KMS-11 (cell line): ENCODE results near the gene TTC19.
"Not testable (repeated sequence)": the region's sequence is repeated elsewhere in the genome, so short reads cannot be mapped to it uniquely, and the experiment has no call there.

Experiments used
- H2AFZ ChIP-seq: fragments of 200-600 bp; sonication (generic); 2 replicates; pipeline ENCODE4 v1.6.1; 2016; ENCODE audit warnings: antibody characterized with exemption, mixed run types, low read depth
- H3K27ac ChIP-seq: fragments of 200-600 bp; sonication (generic); 2 replicates; pipeline ENCODE4 v1.6.1; 2016; ENCODE audit warnings: mild to moderate bottlenecking, mixed run types
- H3K27me3 ChIP-seq: fragments of 200-600 bp; sonication (generic); 2 replicates; pipeline ENCODE4 v1.6.1; 2017; ENCODE audit warnings: mild to moderate bottlenecking, low read depth, mixed run types, moderate library complexity; ENCODE audit not compliant: insufficient read depth
- H3K36me3 ChIP-seq: fragments of 200-600 bp; sonication (generic); 2 replicates; pipeline ENCODE4 v1.6.1; 2017; ENCODE audit warnings: mild to moderate bottlenecking, mixed run types; ENCODE audit not compliant: insufficient read depth
- H3K4me1 ChIP-seq: fragments of 200-600 bp; sonication (generic); 2 replicates; pipeline ENCODE4 v1.6.1; 2016; ENCODE audit warnings: mild to moderate bottlenecking, low read depth, mixed run types; ENCODE audit not compliant: poor library complexity, severe bottlenecking
- H3K4me2 ChIP-seq: fragments of 200-600 bp; sonication (generic); 2 replicates; pipeline ENCODE4 v1.7.0; 2016; ENCODE audit warnings: mild to moderate bottlenecking, mixed run types
- H3K4me3 ChIP-seq: fragments of 200-600 bp; sonication (generic); IDR thresholded peaks from 2 replicates; pipeline ENCODE4 v1.6.1; 2017; ENCODE audit warnings: low read depth, low read length, mixed read lengths; ENCODE audit not compliant: insufficient read depth
- H3K79me2 ChIP-seq: fragments of 200-600 bp; sonication (generic); 2 replicates; pipeline ENCODE4 v1.6.1; 2016; ENCODE audit warnings: low read depth, mixed run types; ENCODE audit not compliant: insufficient read depth
- H3K9ac ChIP-seq: fragments of 200-600 bp; sonication (generic); 2 replicates; pipeline ENCODE4 v1.6.1; 2016; ENCODE audit warnings: mild to moderate bottlenecking, mixed run types
- H4K20me1 ChIP-seq: fragments of 200-600 bp; sonication (generic); 2 replicates; pipeline ENCODE4 v1.6.1; 2016; ENCODE audit warnings: mild to moderate bottlenecking, mixed run types; ENCODE audit not compliant: insufficient read depth
- TF ChIP-seq, protein P1 (sequence below): fragments of 200-600 bp; sonication (generic); conservative IDR thresholded peaks from 2 replicates; pipeline ENCODE4 v1.6.1; 2017; ENCODE audit warnings: low read depth, mild to moderate bottlenecking, antibody characterized with exemption, low read length, moderate library complexity, mixed read lengths

TTC19 gene

DNA sequence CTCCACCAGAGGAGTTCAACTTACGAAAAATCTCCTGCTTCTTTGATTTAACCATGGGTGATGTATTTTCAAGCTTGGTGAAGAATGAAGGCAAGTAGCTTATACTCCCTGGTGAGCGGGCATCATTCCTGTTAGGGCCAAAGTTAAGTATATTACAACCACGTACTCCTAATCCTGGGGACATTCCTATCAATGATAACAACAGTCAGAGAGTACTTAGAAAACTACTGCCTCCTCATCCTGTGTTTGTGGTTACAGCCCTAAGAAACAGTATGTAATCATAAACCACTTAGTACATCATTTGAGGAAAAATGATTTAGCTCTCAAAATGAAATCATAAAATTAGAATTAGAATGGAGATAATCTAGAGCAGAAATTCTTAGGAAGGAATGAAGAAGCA lies 47.3 kb downstream of the TTC19 start:
- Histone ChIP-seq H3K9ac (no peak overlapping the region), H2AFZ (no peak overlapping the region), H3K27ac (no peak overlapping the region), H3K4me2 (no peak overlapping the region), H3K4me3 (no peak overlapping the region), H3K27me3 (no peaks in the 10 kb centered on the region), H3K4me1 (no peaks in the 10 kb centered on the region), H4K20me1 (no peaks in the 10 kb centered on the region), H3K36me3 (no peaks in the 10 kb centered on the region), H3K79me2 (no peaks in the 10 kb centered on the region)
- TF ChIP-seq, protein P1, sequence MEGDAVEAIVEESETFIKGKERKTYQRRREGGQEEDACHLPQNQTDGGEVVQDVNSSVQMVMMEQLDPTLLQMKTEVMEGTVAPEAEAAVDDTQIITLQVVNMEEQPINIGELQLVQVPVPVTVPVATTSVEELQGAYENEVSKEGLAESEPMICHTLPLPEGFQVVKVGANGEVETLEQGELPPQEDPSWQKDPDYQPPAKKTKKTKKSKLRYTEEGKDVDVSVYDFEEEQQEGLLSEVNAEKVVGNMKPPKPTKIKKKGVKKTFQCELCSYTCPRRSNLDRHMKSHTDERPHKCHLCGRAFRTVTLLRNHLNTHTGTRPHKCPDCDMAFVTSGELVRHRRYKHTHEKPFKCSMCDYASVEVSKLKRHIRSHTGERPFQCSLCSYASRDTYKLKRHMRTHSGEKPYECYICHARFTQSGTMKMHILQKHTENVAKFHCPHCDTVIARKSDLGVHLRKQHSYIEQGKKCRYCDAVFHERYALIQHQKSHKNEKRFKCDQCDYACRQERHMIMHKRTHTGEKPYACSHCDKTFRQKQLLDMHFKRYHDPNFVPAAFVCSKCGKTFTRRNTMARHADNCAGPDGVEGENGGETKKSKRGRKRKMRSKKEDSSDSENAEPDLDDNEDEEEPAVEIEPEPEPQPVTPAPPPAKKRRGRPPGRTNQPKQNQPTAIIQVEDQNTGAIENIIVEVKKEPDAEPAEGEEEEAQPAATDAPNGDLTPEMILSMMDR, result no peak

DNA sequence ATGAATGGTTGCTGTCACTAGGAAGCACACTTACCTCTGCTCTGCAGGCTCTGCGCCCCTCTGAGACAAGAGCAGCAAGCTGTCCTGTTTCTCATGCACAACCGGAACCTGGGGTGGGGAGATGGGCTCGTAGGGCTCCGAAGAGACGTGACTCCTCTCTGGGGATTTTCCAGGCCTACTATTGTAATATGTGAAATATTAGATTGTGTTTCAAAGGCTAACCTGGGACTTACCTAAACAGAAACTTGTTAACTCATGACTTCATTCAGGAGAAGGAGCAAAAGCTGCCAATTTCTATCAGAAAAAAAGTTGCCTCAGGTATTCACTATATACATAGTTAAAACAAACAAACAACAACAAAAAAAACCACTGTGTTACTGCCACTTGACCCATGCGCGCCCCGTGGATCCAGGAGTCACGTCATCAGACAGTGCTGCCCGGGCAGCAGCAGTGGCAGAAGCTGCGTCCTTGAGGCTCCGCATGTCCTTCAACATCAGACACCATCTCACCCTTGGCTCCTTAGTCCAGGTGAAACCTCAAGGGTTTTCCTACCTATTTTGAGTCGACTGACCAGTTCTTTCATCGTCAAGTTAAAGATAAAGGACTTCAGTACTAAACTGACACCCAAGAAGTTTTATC lies 49.3 kb downstream of the TTC19 start:
- H3K4me2 ChIP-seq, result no peak overlapping the region
- H4K20me1 ChIP-seq, result no peaks in the 10 kb centered on the region
- no peak overlapping the region for H3K27ac ChIP-seq
- no peak overlapping the region for H3K9ac ChIP-seq
- H3K27me3 ChIP-seq, result no peaks in the 10 kb centered on the region
- no peak overlapping the region for H3K4me3 ChIP-seq
- H3K4me1 ChIP-seq, result no peaks in the 10 kb centered on the region
- no peak overlapping the region for H2AFZ ChIP-seq
- no peaks in the 10 kb centered on the region for H3K36me3 ChIP-seq
- TF ChIP-seq, protein P1, result no peak
- H3K79me2 ChIP-seq, result no peaks in the 10 kb centered on the region

DNA sequence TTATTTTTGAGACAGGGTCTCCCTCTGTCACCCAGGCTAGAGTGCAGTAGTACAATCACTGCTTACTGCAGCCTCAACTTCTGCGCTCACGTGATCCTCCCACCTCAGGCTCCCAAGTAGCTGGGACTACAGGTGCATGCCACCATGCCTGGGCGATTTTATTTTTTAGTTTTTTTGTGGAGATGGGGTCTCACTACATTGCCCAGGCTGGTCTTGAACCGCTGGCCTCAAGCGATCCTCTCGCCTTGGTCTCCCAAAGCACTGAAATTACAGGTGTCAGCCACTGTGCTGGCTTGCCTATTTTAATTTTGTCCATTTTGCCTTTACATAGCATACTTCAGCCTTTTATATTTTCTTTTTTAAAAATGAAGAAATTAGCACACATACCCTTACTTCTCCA lies 51.2 kb downstream of the TTC19 start:
- Histone ChIP-seq H2AFZ (no peak overlapping the region), H3K4me2 (no peak overlapping the region), H3K4me1 (no peaks in the 10 kb centered on the region), H3K79me2 (no peaks in the 10 kb centered on the region), H3K9ac (no peak overlapping the region), H4K20me1 (no peaks in the 10 kb centered on the region), H3K4me3 (no peak overlapping the region), H3K27me3 (no peaks in the 10 kb centered on the region), H3K36me3 (no peaks in the 10 kb centered on the region), H3K27ac (no peak overlapping the region)
- TF ChIP-seq, protein P1, result no peak

DNA sequence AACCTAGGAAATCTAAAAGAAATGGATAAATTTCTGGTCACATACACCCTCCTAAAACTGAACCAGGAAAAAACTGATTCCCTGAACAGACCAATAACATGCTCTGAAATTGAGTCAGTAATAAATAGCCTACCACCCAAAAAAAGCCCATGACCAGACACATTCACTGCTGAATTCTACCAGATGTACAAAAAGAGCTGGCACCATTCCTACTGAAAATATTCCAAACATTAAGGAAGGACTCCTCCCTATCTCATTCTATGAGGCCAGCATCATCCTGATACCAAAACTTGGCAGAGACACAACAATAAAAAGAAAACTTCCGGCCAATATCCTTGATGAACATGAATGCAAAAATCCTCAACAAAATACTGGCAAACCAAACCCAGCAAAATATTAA lies 52.9 kb downstream of the TTC19 start:
- Histone ChIP-seq H3K9ac (no peak overlapping the region), H3K4me1 (no peaks in the 10 kb centered on the region), H3K79me2 (no peaks in the 10 kb centered on the region), H3K27me3 (no peaks in the 10 kb centered on the region), H3K36me3 (no peaks in the 10 kb centered on the region), H3K4me2 (no peak overlapping the region), H3K27ac (no peak overlapping the region), H4K20me1 (no peaks in the 10 kb centered on the region), H2AFZ (no peak overlapping the region), H3K4me3 (no peak overlapping the region)
- TF ChIP-seq, protein P1, result no peak

DNA sequence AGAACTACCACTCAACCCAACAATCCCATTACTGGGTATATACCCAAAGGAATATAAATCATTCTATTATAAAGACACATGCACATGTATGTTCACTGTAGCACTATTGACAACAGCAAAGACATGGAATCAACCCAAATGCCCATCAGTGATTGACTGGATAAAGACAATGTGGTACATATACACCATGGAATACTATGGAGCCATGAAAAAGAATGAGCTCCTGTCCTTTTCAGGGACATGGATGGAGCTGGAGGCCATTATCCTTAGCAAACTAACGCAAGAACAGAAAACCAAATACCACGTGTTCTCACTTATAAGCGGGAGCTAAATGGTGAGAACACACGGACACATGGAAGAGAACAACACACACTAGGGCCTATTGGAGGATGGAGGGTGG lies 55.5 kb downstream of the TTC19 start:
- not testable (repeated sequence) for H3K9ac ChIP-seq, H3K79me2 ChIP-seq, H3K4me3 ChIP-seq, H3K27me3 ChIP-seq, H2AFZ ChIP-seq, H3K27ac ChIP-seq, H3K4me2 ChIP-seq, H3K36me3 ChIP-seq, H4K20me1 ChIP-seq, H3K4me1 ChIP-seq
